Ovary (tissue), 3 donors: ENCODE measurements around the gene RNF217.

Experiments
- CTCF ChIP-seq, 3 donors: fragments of 450-650 bp in 2 of 3; fragments of 200-600 bp in 1 of 3; IDR thresholded peaks; one replicate each; pipeline versions ENCODE4 v1.5.1 to v1.8.0; 2016 to 2022; ENCODE audit warnings: antibody characterized with exemption in 3 of 3, mild to moderate bottlenecking in 1 of 3
- EP300 ChIP-seq: sonication (generic); formaldehyde crosslinking; IDR thresholded peaks from one replicate; pipeline ENCODE4 v1.6.1; 2017; ENCODE audit warnings: antibody characterized with exemption
- POLR2A ChIP-seq: fragments of 450-650 bp; IDR thresholded peaks from one replicate; pipeline ENCODE4 v1.6.1; 2017; ENCODE audit warnings: antibody characterized with exemption, mild to moderate bottlenecking, moderate library complexity
- donor health status: DM: no; HTN: no; CAD: no.

DNA sequence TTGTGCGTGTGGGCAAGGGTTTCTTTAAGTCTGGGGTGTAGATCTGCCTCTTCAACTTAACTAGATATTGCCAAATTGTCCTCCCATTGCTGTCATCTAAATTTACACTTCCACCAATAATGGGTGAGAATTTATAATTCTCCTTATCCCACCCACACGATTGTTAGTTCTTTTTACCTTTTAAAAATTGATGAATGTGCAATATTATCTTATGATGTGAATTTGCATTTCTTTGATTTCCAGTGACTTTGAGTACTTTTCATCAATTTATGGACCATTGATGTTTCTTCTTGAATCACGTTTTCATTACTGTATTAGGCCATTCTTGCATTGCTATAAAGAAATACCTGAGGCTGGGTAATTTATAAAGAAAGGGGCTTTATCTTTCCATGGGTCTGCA lies 174.1 kb downstream of the RNF217 start:
- TF ChIP-seq CTCF (IDR thresholded peaks at IDR 0.05) (no peak), POLR2A (no peak), EP300 (no peak)
